MM.1S (cell line): Measurements from ENCODE around the gene RNF150.
"Not testable (repeated sequence)": the region's sequence is repeated elsewhere in the genome, so short reads cannot be mapped to it uniquely, and the experiment has no call there.

Experiments
- DNase-seq: peaks from one replicate; pipeline ENCODE4 v3.0.0-alpha.2; 2015
- H2AFZ ChIP-seq: fragments of 300-600 bp; sonication (generic); 2 replicates; pipeline ENCODE4 v1.6.0; 2016; ENCODE audit warnings: antibody characterized with exemption, low read length
- H3F3A ChIP-seq: fragments of 300-600 bp; sonication (generic); 2 replicates; pipeline ENCODE4 v1.6.1; 2016; ENCODE audit warnings: mild to moderate bottlenecking, antibody characterized with exemption, low read length, moderate library complexity, mixed read lengths; ENCODE audit not compliant: insufficient read depth
- H3K27ac ChIP-seq: fragments of 300-600 bp; sonication (generic); 2 replicates; pipeline ENCODE4 v1.5.1; 2016; ENCODE audit warnings: mild to moderate bottlenecking, low read length
- H3K27me3 ChIP-seq: fragments of 300-600 bp; sonication (generic); replicated peaks from 2 replicates; pipeline ENCODE4 v1.6.0; 2016; ENCODE audit warnings: low read length; ENCODE audit not compliant: insufficient read depth
- H3K36me3 ChIP-seq: fragments of 300-600 bp; sonication (generic); replicated peaks from 2 replicates; pipeline ENCODE4 v1.6.1; 2016; ENCODE audit warnings: mild to moderate bottlenecking, low read length, mixed read lengths; ENCODE audit not compliant: insufficient read depth
- H3K4me1 ChIP-seq: fragments of 300-600 bp; sonication (generic); 2 replicates; pipeline ENCODE4 v1.6.1; 2016; ENCODE audit warnings: low read length, mixed read lengths
- H3K4me2 ChIP-seq: fragments of 300-600 bp; sonication (generic); 2 replicates; pipeline ENCODE4 v1.6.0; 2016; ENCODE audit warnings: low read depth, low read length
- H3K4me3 ChIP-seq: fragments of 300-600 bp; sonication (generic); 2 replicates; pipeline ENCODE4 v1.5.1; 2016; ENCODE audit warnings: low read length, mixed read lengths
- H3K79me2 ChIP-seq: fragments of 300-600 bp; sonication (generic); 2 replicates; pipeline ENCODE4 v1.6.1; 2016; ENCODE audit warnings: mixed run types, low read length, mixed read lengths
- H3K9ac ChIP-seq: fragments of 300-600 bp; sonication (generic); 2 replicates; pipeline ENCODE4 v1.6.1; 2016; ENCODE audit warnings: low read length, mixed read lengths
- H3K9me2 ChIP-seq: fragments of 300-600 bp; sonication (generic); replicated peaks from 2 replicates; pipeline ENCODE4 v1.6.1; 2016; ENCODE audit warnings: mild to moderate bottlenecking, low read length, mixed read lengths; ENCODE audit not compliant: insufficient read depth
- H3K9me3 ChIP-seq: fragments of 300-600 bp; sonication (generic); replicated peaks from 2 replicates; pipeline ENCODE4 v1.6.1; 2016; ENCODE audit warnings: mild to moderate bottlenecking, low read length, mixed read lengths; ENCODE audit not compliant: insufficient read depth
- H4K20me1 ChIP-seq: fragments of 300-600 bp; sonication (generic); 2 replicates; pipeline ENCODE4 v1.6.1; 2016; ENCODE audit warnings: mild to moderate bottlenecking, low read length, moderate library complexity, mixed read lengths; ENCODE audit not compliant: insufficient read depth
- EZH2 ChIP-seq: fragments of 300-600 bp; sonication (generic); optimal IDR thresholded peaks from 2 replicates; pipeline ENCODE3; 2017; ENCODE audit warnings: low read depth, mild to moderate bottlenecking, antibody characterized with exemption, low read length, mixed read lengths
- EZH2phosphoT487 ChIP-seq: fragments of 300-600 bp; sonication (generic); IDR thresholded peaks from 2 replicates; pipeline ENCODE4 v1.6.1; 2018; ENCODE audit warnings: antibody characterized with exemption, low read length
- TF ChIP-seq, protein P1 (sequence below): fragments of 300-600 bp; sonication (generic); IDR thresholded peaks from 2 replicates; pipeline ENCODE4 v1.5.1; 2016; ENCODE audit warnings: antibody characterized with exemption, low read length, mixed read lengths

RNF150 gene

GRCh38 chr4:140826701-140827027 is 306.6 kb downstream of the RNF150 start:
- peak overlapping the region; percentile 83 for H3K27ac ChIP-seq
- H3K4me1 ChIP-seq = peaks cover 50% of the 10 kb centered on the region
- no peaks in the 10 kb centered on the region for H3K9me3 ChIP-seq
- peak overlapping the region; percentile 24 for H3K4me3 ChIP-seq
- H3K4me2 ChIP-seq = peak overlapping the region; percentile 73
- H3K9me2 ChIP-seq = no peaks in the 10 kb centered on the region
- H3K36me3 ChIP-seq = no peaks in the 10 kb centered on the region
- no peaks in the 10 kb centered on the region for H3K27me3 ChIP-seq
- TF ChIP-seq EZH2 = no peak
- TF ChIP-seq, protein P1, sequence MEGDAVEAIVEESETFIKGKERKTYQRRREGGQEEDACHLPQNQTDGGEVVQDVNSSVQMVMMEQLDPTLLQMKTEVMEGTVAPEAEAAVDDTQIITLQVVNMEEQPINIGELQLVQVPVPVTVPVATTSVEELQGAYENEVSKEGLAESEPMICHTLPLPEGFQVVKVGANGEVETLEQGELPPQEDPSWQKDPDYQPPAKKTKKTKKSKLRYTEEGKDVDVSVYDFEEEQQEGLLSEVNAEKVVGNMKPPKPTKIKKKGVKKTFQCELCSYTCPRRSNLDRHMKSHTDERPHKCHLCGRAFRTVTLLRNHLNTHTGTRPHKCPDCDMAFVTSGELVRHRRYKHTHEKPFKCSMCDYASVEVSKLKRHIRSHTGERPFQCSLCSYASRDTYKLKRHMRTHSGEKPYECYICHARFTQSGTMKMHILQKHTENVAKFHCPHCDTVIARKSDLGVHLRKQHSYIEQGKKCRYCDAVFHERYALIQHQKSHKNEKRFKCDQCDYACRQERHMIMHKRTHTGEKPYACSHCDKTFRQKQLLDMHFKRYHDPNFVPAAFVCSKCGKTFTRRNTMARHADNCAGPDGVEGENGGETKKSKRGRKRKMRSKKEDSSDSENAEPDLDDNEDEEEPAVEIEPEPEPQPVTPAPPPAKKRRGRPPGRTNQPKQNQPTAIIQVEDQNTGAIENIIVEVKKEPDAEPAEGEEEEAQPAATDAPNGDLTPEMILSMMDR = no peak
- TF ChIP-seq EZH2phosphoT487 = no peak
- H4K20me1 ChIP-seq = no peaks in the 10 kb centered on the region
- peak overlapping the region; percentile 45 for H2AFZ ChIP-seq
- H3F3A ChIP-seq = peaks cover 34% of the 10 kb centered on the region
- no peaks in the 10 kb centered on the region for H3K79me2 ChIP-seq
- DNase-seq = peak; percentile 64
- peak overlapping the region; percentile 64; the same call in 1 of the 2 replicates for H3K9ac ChIP-seq

DNA sequence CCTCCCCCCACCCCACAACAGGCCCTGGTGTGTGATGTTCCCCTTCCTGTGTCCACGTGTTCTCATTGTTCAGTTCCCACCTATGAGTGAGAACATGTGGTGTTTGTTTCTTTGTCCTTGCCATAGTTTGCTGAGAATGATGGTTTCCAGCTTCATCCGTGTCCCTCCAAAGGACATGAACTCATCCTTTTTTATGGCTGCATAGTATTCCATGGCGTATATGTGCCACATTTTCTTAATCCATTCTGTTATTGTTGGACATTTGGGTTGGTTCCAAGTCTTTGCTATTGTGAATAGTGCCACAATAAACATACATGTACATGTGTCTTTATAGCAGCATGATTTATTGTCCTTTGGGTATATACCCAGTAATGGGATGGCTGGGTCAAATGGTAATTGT is 312.7 kb downstream of the RNF150 start:
- H3K36me3 ChIP-seq, H3K4me3 ChIP-seq, H3K27ac ChIP-seq, H3K9ac ChIP-seq, H3K4me1 ChIP-seq, H3F3A ChIP-seq, H4K20me1 ChIP-seq, DNase-seq, H3K9me3 ChIP-seq, H3K79me2 ChIP-seq, H3K9me2 ChIP-seq, H3K4me2 ChIP-seq, H3K27me3 ChIP-seq, H2AFZ ChIP-seq: not testable (repeated sequence)

GRCh38 chr4:140819610-140820009 is 313.7 kb downstream of the RNF150 start:
- Histone ChIP-seq H3K79me2 (no peaks in the 10 kb centered on the region), H3K4me2 (0 out of 2 replicates have a peak overlapping the region, but pooled peaks have one; percentile 4), H3K4me3 (no peak overlapping the region), H3K36me3 (no peaks in the 10 kb centered on the region), H4K20me1 (no peaks in the 10 kb centered on the region), H2AFZ (0 out of 2 replicates have a peak overlapping the region, but pooled peaks have one; percentile 4), H3K9me2 (no peaks in the 10 kb centered on the region), H3K27ac (peak overlapping the region; percentile 19; the same call in 1 of the 2 replicates), H3K9me3 (no peaks in the 10 kb centered on the region), H3K27me3 (no peaks in the 10 kb centered on the region), H3K4me1 (peaks cover 6% of the 10 kb centered on the region), H3K9ac (no peak overlapping the region), H3F3A (no peaks in the 10 kb centered on the region)
- DNase-seq = no peak
- TF ChIP-seq, protein P1 = no peak
- no peak for TF ChIP-seq EZH2phosphoT487
- TF ChIP-seq EZH2 = no peak

DNA sequence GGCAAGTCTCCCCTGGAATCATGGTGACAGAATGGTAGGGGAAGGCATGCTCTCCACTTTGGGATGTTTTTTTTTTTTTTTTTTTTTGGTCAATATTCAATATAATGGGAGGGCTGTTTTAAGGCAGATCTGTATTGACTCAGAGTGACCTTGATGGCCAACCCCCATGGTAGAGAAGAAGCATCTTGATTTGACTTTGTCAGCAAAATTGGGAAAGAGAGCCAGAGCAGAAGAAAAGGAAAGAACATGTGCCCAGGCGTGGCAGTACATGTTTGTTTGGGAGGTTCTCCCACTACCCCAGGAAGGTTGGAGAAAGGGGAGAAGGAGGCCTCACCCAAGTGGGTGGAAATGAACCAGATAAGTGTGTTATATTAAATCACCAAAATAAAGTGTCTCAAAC is 314.8 kb downstream of the RNF150 start:
- Histone ChIP-seq H3K4me2 (no peak overlapping the region), H4K20me1 (no peaks in the 10 kb centered on the region), H3K9ac (no peak overlapping the region), H2AFZ (no peak overlapping the region), H3K27ac (no peak overlapping the region), H3K4me1 (peaks cover 6% of the 10 kb centered on the region), H3K27me3 (no peaks in the 10 kb centered on the region), H3K4me3 (no peak overlapping the region), H3K79me2 (no peaks in the 10 kb centered on the region), H3K36me3 (no peaks in the 10 kb centered on the region), H3K9me3 (no peaks in the 10 kb centered on the region), H3F3A (no peaks in the 10 kb centered on the region), H3K9me2 (no peaks in the 10 kb centered on the region)
- DNase-seq = no peak
- TF ChIP-seq EZH2phosphoT487 = no peak
- TF ChIP-seq EZH2 = no peak
- TF ChIP-seq, protein P1 = no peak
